HG03025 (cell line): Measurements from ENCODE around the gene TCL1B.
A peak's percentile ranks its signal among the peaks of the same experiment; 100 is the strongest.
"Not testable (repeated sequence)": the region's sequence is repeated elsewhere in the genome, so short reads cannot be mapped to it uniquely, and the experiment has no call there.

Experiments
- ATAC-seq: cut with Tn5 transposase; IDR thresholded peaks from one replicate; pipeline ENCODE4 v1.9.1; 2021; ENCODE audit warnings: mild to moderate bottlenecking, moderate library complexity; ENCODE audit not compliant: unreplicated experiment, low FRiP score

TCL1B gene

GRCh38 chr14:95700221-95700976 lies 14.2 kb downstream of the TCL1B start:
- no peak for ATAC-seq

DNA sequence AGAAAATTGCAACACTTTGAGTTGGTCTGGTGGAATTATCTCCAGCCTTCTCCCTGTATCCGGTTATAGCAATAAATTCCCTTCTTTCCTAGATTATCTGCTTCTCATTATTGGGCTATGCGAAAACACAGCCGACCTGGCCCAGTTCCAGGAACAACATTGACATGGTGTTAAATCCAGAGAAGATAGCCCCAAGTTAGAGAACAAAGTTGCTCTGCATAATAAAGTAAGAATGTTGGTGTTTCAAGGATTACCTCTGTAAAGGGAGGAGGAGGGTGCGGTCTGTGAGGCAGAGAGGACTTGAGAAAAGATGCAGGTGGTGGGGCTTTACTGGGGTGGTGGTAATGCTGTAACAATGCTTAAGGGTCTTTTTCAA lies 15.6 kb downstream of the TCL1B start:
- no peak for ATAC-seq

DNA sequence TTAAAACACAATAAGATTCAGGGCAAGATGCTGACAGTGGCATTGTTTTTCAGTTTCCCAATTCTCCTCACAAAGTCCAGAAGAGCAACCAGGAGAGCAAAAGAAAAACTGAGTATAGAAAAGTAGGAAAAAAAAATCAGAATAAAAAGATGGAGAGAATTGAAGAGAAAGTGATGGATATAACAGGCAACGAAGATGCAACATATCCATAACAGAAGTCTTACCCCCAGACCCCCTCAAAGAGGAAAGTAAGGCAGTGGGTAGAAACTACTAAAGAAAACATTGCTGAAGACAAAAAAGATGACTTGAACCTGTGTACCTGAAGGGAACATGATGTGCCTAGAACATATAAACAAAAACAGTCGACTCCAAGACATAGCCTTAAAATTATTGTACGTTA lies 17.1 kb downstream of the TCL1B start:
- no peak for ATAC-seq

GRCh38 chr14:95703805-95704204 lies 17.6 kb downstream of the TCL1B start:
- ATAC-seq, result no peak

DNA sequence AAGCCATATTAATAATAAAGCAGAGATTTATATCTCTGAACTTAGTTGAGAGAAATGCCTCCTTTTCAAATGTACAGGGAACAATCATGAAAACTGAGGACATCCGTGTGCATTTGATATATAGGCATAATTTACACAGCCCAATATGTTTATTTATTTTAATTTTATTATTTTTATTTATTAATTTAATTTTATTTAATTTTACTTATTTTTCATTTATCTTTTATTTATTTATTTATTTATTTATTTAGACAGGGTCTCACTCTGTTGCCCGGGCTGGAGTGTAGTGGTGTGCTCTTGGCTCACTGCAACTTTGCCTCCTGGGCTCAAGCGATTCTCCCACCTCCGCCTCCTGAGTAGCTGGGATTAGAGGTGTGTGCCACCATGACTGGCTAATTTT lies 19.3 kb downstream of the TCL1B start:
- ATAC-seq, result no peak

DNA sequence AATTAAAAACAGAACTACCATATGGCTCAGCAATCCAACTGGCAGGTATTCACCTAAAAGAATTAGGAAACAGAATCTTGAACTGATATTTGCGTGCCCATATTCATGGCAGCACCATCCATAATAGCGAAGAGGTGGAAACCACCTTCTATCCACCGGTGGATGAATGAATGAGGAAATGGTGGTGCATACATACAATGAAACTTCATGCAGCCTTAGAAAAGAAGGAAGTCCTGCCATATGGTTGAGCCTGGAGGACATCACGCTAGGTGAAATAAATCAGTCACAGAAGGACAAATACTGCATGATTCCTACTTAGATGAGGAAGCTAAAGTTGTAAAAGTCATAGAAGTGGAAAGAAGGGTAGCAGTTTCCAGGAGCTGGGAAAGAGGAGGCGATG lies 21.1 kb downstream of the TCL1B start:
- no peak for ATAC-seq

DNA sequence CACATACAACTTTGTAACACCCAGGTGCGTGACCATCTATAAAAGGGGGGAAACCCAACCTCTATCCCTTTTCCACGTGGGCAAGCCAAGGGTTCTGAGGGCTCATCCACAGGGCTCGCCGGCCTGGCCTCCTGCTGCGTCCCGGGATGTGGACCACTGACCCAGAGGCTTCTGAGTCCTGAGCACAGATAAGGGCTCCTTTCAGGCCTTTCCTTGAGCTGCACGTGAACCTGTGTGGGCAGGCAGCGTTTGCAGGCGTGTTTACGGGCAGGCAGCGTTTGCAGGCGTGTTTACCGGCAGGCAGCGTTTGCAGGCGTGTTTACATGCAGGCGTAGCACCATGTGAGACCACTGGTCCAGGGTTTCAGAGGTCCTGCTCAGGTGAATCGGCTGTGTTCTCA lies 23.9 kb downstream of the TCL1B start:
- ATAC-seq, result no peak

DNA sequence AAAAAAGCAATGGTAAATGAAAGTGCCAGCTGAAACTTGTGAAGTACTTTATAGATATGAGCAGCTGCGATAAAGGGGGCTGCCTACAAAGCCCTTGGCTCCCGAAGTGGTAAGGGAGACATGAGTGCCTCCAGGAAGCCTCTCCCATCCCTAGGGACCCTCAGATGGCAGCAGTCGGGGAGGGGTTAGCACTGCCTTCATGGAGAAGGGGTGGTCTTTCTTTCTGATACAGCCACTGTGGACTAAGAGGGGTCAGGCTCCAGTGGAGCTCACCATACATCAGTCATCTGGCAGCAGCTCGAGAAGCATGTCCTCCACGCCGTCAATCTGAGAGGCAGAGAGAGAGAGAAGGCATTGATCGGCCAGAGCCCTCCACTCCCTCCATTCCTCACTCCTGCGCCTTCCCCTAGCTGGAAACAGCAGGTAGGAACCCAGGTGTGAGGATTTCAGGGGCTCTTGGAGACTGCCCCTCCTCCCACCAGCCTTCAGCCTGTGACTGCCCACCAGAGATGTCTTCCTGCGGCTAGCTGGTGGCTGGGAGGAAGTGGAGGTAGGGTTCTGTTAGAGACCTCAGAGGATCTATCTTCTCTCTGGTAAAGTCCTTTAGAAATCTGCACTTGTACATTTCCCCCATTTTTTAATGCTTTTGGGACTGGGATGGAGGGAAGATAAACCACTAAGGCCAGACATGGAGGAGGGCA lies 25.4 kb downstream of the TCL1B start:
- no peak for ATAC-seq

- ATAC-seq, result no peak
Observed at GRCh38 chr14:95712398-95712797, 26.2 kb downstream of the TCL1B start.

DNA sequence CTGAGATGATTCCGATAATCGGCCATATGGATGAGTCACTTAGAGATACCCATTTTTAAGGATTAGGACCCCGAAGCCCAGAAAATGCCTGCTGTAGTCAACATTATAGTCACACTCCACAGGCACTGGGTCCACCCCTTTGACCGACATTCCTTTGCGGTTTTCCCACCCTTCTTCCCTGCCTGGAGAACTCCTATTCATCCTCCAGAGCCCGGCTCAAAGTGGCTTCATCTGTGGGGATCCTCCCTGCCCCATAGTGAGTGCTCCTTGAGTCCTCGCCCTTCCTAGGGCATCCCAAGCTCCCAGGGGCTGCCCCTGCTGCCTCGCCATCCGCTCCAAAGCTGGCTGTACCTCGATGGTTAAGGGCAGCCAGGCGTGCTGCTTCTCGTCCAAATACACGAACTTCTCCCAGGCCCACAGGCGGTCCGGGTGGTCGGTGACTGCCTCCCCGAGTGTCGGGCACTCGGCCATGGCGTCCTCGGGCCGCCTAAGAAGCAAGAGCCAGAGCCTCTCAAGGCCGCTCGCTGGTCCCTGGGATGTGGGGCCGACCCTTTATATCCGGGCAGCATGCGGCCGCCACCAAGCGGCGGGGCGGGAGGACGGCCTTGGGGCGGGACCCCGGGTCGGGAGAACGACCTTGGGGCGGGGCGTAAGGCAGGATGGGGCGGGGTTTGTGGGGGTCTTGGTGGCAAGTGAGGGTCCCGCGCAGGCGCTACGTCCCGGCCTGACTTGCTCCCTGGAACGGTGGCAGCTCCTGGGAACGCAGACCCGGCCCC lies 27.6 kb downstream of the TCL1B start, which contains the start of gene TCL1A:
Gene TCL1A (minus strand): TSS at position 530 of the 776 bp plus-strand sequence. CDS start 59 bp downstream, at position 471.
- peak; percentile 68 for ATAC-seq

- ATAC-seq, result no peak
Observed at GRCh38 chr14:95722525-95723190, 36.4 kb downstream of the TCL1B start.

GRCh38 chr14:95725685-95726336 lies 39.6 kb downstream of the TCL1B start:
- peak; percentile 80 for ATAC-seq

DNA sequence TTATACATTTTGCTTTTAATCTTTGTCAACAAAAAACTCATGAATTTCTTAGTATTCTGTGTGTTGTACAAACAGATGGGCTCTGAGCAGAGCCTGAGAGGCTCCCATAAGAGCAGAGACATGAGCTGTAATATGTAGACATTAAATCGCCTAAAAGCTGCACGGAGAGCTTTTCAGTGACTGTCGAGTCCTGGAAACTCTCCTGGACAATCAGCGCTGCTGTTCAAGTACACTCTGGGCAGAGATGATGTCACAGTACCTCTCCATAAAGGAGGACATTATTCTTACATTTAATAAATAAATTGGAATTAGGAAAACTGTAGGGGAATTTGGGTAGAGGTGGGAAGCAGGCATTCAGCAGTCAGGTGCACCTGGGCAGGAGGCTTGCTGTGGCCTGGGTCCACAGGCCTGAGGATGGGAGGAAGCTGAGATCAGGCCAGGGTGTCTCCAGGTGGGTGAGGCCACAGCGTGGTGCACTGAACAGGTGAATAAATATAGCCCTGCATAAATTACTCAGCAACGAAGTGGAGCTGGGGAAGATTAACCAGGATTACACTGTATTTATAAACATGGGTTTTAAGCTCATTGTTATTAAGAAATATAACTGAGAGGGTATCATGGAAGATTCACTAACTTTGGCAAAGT lies 41.0 kb downstream of the TCL1B start:
- no peak for ATAC-seq

- ATAC-seq, result not testable (repeated sequence)
Observed at GRCh38 chr14:95729402-95730028, 43.3 kb downstream of the TCL1B start.

GRCh38 chr14:95730126-95730525 lies 43.9 kb downstream of the TCL1B start:
- ATAC-seq, result no peak

GRCh38 chr14:95733212-95733611 lies 47.0 kb downstream of the TCL1B start:
- ATAC-seq, result no peak

DNA sequence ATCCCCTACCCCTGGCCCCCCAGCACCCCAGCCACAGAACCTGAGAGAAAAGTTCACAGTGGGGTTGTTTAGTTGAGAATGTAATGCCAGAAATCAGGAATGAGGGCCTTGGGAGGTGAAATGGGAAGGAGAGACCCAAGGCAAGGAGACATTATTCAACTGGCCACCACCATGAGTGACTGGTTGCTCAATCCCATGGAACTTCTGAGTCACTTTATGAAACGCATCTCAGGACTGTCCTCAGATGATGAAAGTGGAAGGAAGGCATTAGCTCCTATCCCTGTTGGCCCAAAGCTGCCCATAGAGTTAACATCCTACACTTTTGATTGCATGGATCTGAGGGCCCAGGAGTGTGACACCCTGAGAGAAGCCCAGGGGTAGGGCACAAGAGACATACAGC lies 53.1 kb downstream of the TCL1B start:
- ATAC-seq, result no peak

GRCh38 chr14:95741038-95741490 lies 54.8 kb downstream of the TCL1B start:
- no peak for ATAC-seq

GRCh38 chr14:95741781-95742180 lies 55.6 kb downstream of the TCL1B start:
- ATAC-seq, result no peak
